ENCODE results near the gene LAIR1.

- TF ChIP-seq CTCF (conservative IDR thresholded peaks at IDR 0.05; ENCODE audit: low read length) (peak; percentile 100), EZH2phosphoT487 (IDR thresholded peaks at IDR 0.05; ENCODE audit: borderline replicate concordance, low read depth, low read length) (no peak)
Measured at GRCh38 chr19:54325194-54325621, 39.5 kb downstream of the LAIR1 start.
